ENCODE measurements around the gene NMRK1. TPM values are rescaled to one million over a fixed set of nuclear protein-coding genes. Genes with fewer than 3 reads are reported as not detected.

Gene NMRK1
- total and polyA plus RNA-seq, 2 experiments from 2014 or later: 6.2 to 15.8 TPM

DNA sequence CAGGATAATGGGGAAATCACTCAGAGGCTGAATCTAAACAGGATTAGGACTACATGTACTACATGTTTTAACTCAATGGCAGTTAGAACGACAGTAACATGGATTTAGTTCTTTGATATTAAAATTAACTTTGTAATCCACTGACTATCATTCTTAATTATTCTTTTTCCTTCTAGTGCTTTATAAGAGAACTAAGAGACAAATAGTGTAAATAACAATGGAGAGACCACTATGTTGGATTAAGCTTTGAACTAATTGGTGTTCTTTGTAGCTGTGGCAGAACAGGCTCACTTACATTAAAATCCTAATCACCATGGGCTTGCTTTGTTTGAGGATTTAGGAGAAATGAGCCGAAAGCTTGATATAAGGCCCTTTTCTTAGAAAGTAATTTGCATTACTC is 18.8 kb downstream of the NMRK1 start (continued):
- TF ChIP-seq, protein P1, sequence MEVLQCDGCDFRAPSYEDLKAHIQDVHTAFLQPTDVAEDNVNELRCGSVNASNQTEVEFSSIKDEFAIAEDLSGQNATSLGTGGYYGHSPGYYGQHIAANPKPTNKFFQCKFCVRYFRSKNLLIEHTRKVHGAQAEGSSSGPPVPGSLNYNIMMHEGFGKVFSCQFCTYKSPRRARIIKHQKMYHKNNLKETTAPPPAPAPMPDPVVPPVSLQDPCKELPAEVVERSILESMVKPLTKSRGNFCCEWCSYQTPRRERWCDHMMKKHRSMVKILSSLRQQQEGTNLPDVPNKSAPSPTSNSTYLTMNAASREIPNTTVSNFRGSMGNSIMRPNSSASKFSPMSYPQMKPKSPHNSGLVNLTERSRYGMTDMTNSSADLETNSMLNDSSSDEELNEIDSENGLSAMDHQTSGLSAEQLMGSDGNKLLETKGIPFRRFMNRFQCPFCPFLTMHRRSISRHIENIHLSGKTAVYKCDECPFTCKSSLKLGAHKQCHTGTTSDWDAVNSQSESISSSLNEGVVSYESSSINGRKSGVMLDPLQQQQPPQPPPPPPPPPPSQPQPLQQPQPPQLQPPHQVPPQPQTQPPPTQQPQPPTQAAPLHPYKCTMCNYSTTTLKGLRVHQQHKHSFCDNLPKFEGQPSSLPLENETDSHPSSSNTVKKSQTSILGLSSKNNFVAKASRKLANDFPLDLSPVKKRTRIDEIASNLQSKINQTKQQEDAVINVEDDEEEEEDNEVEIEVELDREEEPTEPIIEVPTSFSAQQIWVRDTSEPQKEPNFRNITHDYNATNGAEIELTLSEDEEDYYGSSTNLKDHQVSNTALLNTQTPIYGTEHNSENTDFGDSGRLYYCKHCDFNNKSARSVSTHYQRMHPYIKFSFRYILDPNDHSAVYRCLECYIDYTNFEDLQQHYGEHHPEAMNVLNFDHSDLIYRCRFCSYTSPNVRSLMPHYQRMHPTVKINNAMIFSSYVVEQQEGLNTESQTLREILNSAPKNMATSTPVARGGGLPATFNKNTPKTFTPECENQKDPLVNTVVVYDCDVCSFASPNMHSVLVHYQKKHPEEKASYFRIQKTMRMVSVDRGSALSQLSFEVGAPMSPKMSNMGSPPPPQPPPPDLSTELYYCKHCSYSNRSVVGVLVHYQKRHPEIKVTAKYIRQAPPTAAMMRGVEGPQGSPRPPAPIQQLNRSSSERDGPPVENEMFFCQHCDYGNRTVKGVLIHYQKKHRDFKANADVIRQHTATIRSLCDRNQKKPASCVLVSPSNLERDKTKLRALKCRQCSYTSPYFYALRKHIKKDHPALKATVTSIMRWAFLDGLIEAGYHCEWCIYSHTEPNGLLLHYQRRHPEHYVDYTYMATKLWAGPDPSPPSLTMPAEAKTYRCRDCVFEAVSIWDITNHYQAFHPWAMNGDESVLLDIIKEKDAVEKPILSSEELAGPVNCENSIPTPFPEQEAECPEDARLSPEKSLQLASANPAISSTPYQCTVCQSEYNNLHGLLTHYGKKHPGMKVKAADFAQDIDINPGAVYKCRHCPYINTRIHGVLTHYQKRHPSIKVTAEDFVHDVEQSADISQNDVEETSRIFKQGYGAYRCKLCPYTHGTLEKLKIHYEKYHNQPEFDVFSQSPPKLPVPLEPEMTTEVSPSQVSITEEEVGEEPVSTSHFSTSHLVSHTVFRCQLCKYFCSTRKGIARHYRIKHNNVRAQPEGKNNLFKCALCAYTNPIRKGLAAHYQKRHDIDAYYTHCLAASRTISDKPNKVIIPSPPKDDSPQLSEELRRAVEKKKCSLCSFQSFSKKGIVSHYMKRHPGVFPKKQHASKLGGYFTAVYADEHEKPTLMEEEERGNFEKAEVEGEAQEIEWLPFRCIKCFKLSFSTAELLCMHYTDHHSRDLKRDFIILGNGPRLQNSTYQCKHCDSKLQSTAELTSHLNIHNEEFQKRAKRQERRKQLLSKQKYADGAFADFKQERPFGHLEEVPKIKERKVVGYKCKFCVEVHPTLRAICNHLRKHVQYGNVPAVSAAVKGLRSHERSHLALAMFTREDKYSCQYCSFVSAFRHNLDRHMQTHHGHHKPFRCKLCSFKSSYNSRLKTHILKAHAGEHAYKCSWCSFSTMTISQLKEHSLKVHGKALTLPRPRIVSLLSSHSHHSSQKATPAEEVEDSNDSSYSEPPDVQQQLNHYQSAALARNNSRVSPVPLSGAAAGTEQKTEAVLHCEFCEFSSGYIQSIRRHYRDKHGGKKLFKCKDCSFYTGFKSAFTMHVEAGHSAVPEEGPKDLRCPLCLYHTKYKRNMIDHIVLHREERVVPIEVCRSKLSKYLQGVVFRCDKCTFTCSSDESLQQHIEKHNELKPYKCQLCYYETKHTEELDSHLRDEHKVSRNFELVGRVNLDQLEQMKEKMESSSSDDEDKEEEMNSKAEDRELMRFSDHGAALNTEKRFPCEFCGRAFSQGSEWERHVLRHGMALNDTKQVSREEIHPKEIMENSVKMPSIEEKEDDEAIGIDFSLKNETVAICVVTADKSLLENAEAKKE (CRISPR knock-in tag; IDR thresholded peaks at IDR 0.05): no peak
- TF ChIP-seq ZNF114 (CRISPR knock-in tag; IDR thresholded peaks at IDR 0.05) (no peak), EZH2 (IDR thresholded peaks at IDR 0.05; ENCODE audit: low read depth, unreplicated experiment) (no peak), EZH2phosphoT487 (IDR thresholded peaks at IDR 0.05; ENCODE audit: unreplicated experiment) (no peak), NANOG (IDR thresholded peaks at IDR 0.05; ENCODE audit: borderline replicate concordance) (no peak), CREB1 (CRISPR knock-in tag; IDR thresholded peaks at IDR 0.05; ENCODE audit: low read depth) (no peak)
- TF ChIP-seq, protein P2, sequence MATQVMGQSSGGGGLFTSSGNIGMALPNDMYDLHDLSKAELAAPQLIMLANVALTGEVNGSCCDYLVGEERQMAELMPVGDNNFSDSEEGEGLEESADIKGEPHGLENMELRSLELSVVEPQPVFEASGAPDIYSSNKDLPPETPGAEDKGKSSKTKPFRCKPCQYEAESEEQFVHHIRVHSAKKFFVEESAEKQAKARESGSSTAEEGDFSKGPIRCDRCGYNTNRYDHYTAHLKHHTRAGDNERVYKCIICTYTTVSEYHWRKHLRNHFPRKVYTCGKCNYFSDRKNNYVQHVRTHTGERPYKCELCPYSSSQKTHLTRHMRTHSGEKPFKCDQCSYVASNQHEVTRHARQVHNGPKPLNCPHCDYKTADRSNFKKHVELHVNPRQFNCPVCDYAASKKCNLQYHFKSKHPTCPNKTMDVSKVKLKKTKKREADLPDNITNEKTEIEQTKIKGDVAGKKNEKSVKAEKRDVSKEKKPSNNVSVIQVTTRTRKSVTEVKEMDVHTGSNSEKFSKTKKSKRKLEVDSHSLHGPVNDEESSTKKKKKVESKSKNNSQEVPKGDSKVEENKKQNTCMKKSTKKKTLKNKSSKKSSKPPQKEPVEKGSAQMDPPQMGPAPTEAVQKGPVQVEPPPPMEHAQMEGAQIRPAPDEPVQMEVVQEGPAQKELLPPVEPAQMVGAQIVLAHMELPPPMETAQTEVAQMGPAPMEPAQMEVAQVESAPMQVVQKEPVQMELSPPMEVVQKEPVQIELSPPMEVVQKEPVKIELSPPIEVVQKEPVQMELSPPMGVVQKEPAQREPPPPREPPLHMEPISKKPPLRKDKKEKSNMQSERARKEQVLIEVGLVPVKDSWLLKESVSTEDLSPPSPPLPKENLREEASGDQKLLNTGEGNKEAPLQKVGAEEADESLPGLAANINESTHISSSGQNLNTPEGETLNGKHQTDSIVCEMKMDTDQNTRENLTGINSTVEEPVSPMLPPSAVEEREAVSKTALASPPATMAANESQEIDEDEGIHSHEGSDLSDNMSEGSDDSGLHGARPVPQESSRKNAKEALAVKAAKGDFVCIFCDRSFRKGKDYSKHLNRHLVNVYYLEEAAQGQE (IDR thresholded peaks at IDR 0.05; ENCODE audit: unreplicated experiment): no peak
- TF ChIP-seq, protein P3, sequence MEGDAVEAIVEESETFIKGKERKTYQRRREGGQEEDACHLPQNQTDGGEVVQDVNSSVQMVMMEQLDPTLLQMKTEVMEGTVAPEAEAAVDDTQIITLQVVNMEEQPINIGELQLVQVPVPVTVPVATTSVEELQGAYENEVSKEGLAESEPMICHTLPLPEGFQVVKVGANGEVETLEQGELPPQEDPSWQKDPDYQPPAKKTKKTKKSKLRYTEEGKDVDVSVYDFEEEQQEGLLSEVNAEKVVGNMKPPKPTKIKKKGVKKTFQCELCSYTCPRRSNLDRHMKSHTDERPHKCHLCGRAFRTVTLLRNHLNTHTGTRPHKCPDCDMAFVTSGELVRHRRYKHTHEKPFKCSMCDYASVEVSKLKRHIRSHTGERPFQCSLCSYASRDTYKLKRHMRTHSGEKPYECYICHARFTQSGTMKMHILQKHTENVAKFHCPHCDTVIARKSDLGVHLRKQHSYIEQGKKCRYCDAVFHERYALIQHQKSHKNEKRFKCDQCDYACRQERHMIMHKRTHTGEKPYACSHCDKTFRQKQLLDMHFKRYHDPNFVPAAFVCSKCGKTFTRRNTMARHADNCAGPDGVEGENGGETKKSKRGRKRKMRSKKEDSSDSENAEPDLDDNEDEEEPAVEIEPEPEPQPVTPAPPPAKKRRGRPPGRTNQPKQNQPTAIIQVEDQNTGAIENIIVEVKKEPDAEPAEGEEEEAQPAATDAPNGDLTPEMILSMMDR (conservative IDR thresholded peaks at IDR 0.05; ENCODE audit: low read depth in 2 of 2): no peak
- TF ChIP-seq, protein P4, sequence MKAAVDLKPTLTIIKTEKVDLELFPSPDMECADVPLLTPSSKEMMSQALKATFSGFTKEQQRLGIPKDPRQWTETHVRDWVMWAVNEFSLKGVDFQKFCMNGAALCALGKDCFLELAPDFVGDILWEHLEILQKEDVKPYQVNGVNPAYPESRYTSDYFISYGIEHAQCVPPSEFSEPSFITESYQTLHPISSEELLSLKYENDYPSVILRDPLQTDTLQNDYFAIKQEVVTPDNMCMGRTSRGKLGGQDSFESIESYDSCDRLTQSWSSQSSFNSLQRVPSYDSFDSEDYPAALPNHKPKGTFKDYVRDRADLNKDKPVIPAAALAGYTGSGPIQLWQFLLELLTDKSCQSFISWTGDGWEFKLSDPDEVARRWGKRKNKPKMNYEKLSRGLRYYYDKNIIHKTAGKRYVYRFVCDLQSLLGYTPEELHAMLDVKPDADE (IDR thresholded peaks at IDR 0.05): no peak
